Loucy (cell line): ENCODE results near the gene ITGB8.
A peak's percentile ranks its signal among the peaks of the same experiment; 100 is the strongest.

Source experiments
- H2AFZ ChIP-seq: fragments of 200-600 bp; sonication (generic); 2 replicates; pipeline ENCODE4 v1.6.0; 2016; ENCODE audit warnings: antibody characterized with exemption, mild to moderate bottlenecking, low read length, moderate library complexity
- H3F3A ChIP-seq: fragments of 200-600 bp; 2 replicates; pipeline ENCODE4 v1.6.0; 2016; ENCODE audit warnings: antibody characterized with exemption, low read depth, mild to moderate bottlenecking
- H3K27me3 ChIP-seq: fragments of 200-600 bp; sonication (generic); 2 replicates; pipeline ENCODE4 v1.6.1; 2014; ENCODE audit warnings: low read length, mild to moderate bottlenecking; ENCODE audit not compliant: insufficient read depth, poor library complexity, severe bottlenecking
- H3K36me3 ChIP-seq: fragments of 200-600 bp; sonication (generic); 2 replicates; pipeline ENCODE4 v1.6.1; 2016; ENCODE audit warnings: low read length; ENCODE audit not compliant: insufficient read depth
- H3K4me1 ChIP-seq: fragments of 200-600 bp; sonication (generic); 2 replicates; pipeline ENCODE4 v1.5.1; 2014; ENCODE audit warnings: low read length, mild to moderate bottlenecking; ENCODE audit not compliant: insufficient read depth, poor library complexity, severe bottlenecking
- H3K4me2 ChIP-seq: fragments of 200-600 bp; sonication (generic); 2 replicates; pipeline ENCODE4 v1.6.0; 2014; ENCODE audit warnings: antibody characterized with exemption, low read length, low read depth, mild to moderate bottlenecking; ENCODE audit not compliant: poor library complexity, severe bottlenecking
- H3K4me3 ChIP-seq: fragments of 200-600 bp; sonication (generic); 2 replicates; pipeline ENCODE4 v1.5.1; 2014; ENCODE audit warnings: low read length, mild to moderate bottlenecking, mixed read lengths; ENCODE audit not compliant: poor library complexity, severe bottlenecking
- H3K79me2 ChIP-seq: fragments of 200-600 bp; sonication (generic); 2 replicates; pipeline ENCODE4 v1.6.1; 2014; ENCODE audit warnings: low read length; ENCODE audit not compliant: insufficient read depth
- H3K9ac ChIP-seq: fragments of 200-600 bp; sonication (generic); 2 replicates; pipeline ENCODE4 v1.6.0; 2014; ENCODE audit warnings: mild to moderate bottlenecking, low read depth, low read length, moderate library complexity; ENCODE audit not compliant: poor library complexity, severe bottlenecking
- H3K9me2 ChIP-seq: fragments of 200-600 bp; sonication (generic); replicated peaks from 2 replicates; pipeline ENCODE4 v1.6.1; 2016; ENCODE audit warnings: low read depth, low read length, mixed read lengths
- H3K9me3 ChIP-seq: fragments of 200-600 bp; sonication (generic); 2 replicates; pipeline ENCODE4 v1.6.1; 2014; ENCODE audit warnings: mild to moderate bottlenecking, antibody characterized with exemption, low read length, low read depth; ENCODE audit not compliant: insufficient read depth
- H4K20me1 ChIP-seq: fragments of 200-600 bp; sonication (generic); 2 replicates; pipeline ENCODE4 v1.6.0; 2014; ENCODE audit warnings: antibody characterized with exemption, low read length, mild to moderate bottlenecking; ENCODE audit not compliant: insufficient read depth, poor library complexity, severe bottlenecking
- CTCF ChIP-seq: fragments of 200-600 bp; sonication (generic); conservative IDR thresholded peaks from 2 replicates; pipeline ENCODE4 v1.5.1; 2014; ENCODE audit warnings: mild to moderate bottlenecking, antibody characterized with exemption, low read length
- EZH2phosphoT487 ChIP-seq: fragments of 200-600 bp; IDR thresholded peaks from 2 replicates; pipeline ENCODE4 v1.6.1; 2018; ENCODE audit warnings: antibody characterized with exemption, mild to moderate bottlenecking, moderate library complexity, borderline replicate concordance

The ITGB8 gene

DNA sequence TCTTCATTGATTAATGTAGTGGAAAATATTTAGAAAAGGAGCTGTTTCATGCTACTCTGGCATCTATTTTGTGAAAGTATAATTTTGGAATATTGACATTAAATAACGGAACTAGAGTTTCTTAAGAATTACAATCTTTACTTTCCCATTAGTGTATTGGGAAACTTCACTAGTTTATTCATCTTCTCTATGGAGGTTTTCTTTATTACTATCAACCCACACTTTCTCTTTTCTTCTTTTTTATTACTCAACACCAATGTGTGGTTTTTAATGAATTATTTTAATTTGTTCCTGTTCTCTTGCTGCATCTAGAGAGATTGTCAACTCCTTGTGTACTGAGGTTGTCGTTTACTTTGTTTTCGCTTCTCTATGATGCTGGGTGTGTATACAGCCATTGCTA is 20.4 kb upstream of the ITGB8 start:
- Histone ChIP-seq H3K79me2 (no peaks in the 10 kb centered on the region), H3K4me3 (no peak overlapping the region), H3K9me3 (no peaks in the 10 kb centered on the region), H3K4me1 (peaks cover 13% of the 10 kb centered on the region), H3K27me3 (no peaks in the 10 kb centered on the region), H4K20me1 (no peaks in the 10 kb centered on the region), H3F3A (no peaks in the 10 kb centered on the region), H3K36me3 (no peaks in the 10 kb centered on the region), H2AFZ (no peak overlapping the region), H3K9me2 (no peaks in the 10 kb centered on the region), H3K4me2 (no peak overlapping the region), H3K9ac (no peak overlapping the region)
- TF ChIP-seq CTCF (no peak), EZH2phosphoT487 (no peak)

- Histone ChIP-seq H3K9me2 (no peaks in the 10 kb centered on the region), H3K4me2 (no peak overlapping the region), H3K36me3 (no peaks in the 10 kb centered on the region), H3K4me1 (peaks cover 14% of the 10 kb centered on the region), H3K4me3 (no peak overlapping the region), H2AFZ (peak overlapping the region; percentile 51; the same call in 1 of the 2 replicates), H3K9ac (no peak overlapping the region), H4K20me1 (no peaks in the 10 kb centered on the region), H3K79me2 (no peaks in the 10 kb centered on the region), H3F3A (no peaks in the 10 kb centered on the region), H3K27me3 (no peaks in the 10 kb centered on the region), H3K9me3 (no peaks in the 10 kb centered on the region)
- no peak for TF ChIP-seq EZH2phosphoT487
- peak; percentile 70 for TF ChIP-seq CTCF
Observed at GRCh38 chr7:20310963-20311742, 19.5 kb upstream of the ITGB8 start.

DNA sequence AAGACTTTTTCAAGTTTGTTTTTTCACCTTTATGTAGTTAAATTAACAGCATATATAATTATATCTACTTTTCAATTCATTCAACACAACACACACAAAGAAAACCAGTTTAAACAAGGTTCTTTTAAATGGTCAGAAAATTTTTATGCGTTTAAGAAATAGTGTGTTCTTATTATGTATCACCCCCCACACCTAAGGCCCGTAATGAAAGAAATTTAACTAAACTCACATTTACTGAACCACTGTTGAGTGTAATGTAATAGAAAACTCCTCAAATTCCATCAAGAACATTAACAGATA is 19.0 kb upstream of the ITGB8 start:
- H4K20me1 ChIP-seq, result no peaks in the 10 kb centered on the region
- H2AFZ ChIP-seq, result no peak overlapping the region
- H3K36me3 ChIP-seq, result no peaks in the 10 kb centered on the region
- peaks cover 20% of the 10 kb centered on the region for H3K4me1 ChIP-seq
- H3K79me2 ChIP-seq, result no peaks in the 10 kb centered on the region
- H3K4me3 ChIP-seq, result no peak overlapping the region
- no peak overlapping the region for H3K4me2 ChIP-seq
- no peak overlapping the region for H3K9ac ChIP-seq
- H3F3A ChIP-seq, result no peaks in the 10 kb centered on the region
- no peaks in the 10 kb centered on the region for H3K9me3 ChIP-seq
- no peaks in the 10 kb centered on the region for H3K9me2 ChIP-seq
- no peaks in the 10 kb centered on the region for H3K27me3 ChIP-seq
- no peak; the same call in 1 of the 2 replicates for TF ChIP-seq CTCF
